Mesenteric fat pad (tissue), 1 donor: ENCODE measurements around the gene ZCCHC7. TPM values are rescaled to one million over a fixed set of nuclear protein-coding genes. Genes with fewer than 3 reads are reported as not detected.
"Not testable (repeated sequence)": the region's sequence is repeated elsewhere in the genome, so short reads cannot be mapped to it uniquely, and the experiment has no call there.

Experiments used
- DNase-seq: peaks from one replicate; pipeline ENCODE4 v3.0.0-alpha.2; 2020; ENCODE audit warnings: low spot score
- total RNA-seq: library from RNA; stranded (reverse); fragmentation: NEBNext Ultra II Directional; extraction: Animal tissue kit (Norgen Biotek cat#: 25700); gene quantifications from one replicate; pipeline ENCODE4 v1.2.1, GENCODE V29; 2021
- donor health status: DM: yes; HTN: yes; CAD: no.

The ZCCHC7 gene
- total RNA-seq, 1 donor from 2014 or later = 19.4 TPM

- no peak for DNase-seq
These were observed 47.2 kb downstream of the ZCCHC7 start for GRCh38 chr9:37167456-37168047.

GRCh38 chr9:37172557-37172956 lies 52.2 kb downstream of the ZCCHC7 start:
- no peak for DNase-seq

GRCh38 chr9:37174247-37174646 lies 53.9 kb downstream of the ZCCHC7 start:
- no peak for DNase-seq

GRCh38 chr9:37178742-37179141 lies 58.4 kb downstream of the ZCCHC7 start:
- no peak for DNase-seq

- DNase-seq = no peak
These were observed 59.2 kb downstream of the ZCCHC7 start for GRCh38 chr9:37179576-37179975.

GRCh38 chr9:37180138-37180537 lies 59.8 kb downstream of the ZCCHC7 start:
- no peak for DNase-seq

GRCh38 chr9:37182718-37183117 lies 62.3 kb downstream of the ZCCHC7 start:
- no peak for DNase-seq

- no peak for DNase-seq
These were observed 64.8 kb downstream of the ZCCHC7 start for GRCh38 chr9:37184905-37185867.

GRCh38 chr9:37187292-37187691 lies 66.9 kb downstream of the ZCCHC7 start:
- DNase-seq = no peak

GRCh38 chr9:37187713-37188439 lies 67.5 kb downstream of the ZCCHC7 start:
- DNase-seq = no peak

- DNase-seq = not testable (repeated sequence)
These were observed 70.4 kb downstream of the ZCCHC7 start for GRCh38 chr9:37190739-37191138.

- DNase-seq = no peak
These were observed 71.2 kb downstream of the ZCCHC7 start for GRCh38 chr9:37191403-37192089.

- no peak for DNase-seq
These were observed 72.4 kb downstream of the ZCCHC7 start for GRCh38 chr9:37192803-37193202.

GRCh38 chr9:37197158-37198038 lies 77.0 kb downstream of the ZCCHC7 start:
- no peak for DNase-seq

- DNase-seq = no peak
These were observed 77.8 kb downstream of the ZCCHC7 start for GRCh38 chr9:37198039-37198729.

GRCh38 chr9:37198831-37199230 lies 78.5 kb downstream of the ZCCHC7 start:
- no peak for DNase-seq

GRCh38 chr9:37200433-37201005 lies 80.1 kb downstream of the ZCCHC7 start:
- DNase-seq = no peak

- DNase-seq = no peak
These were observed 81.2 kb downstream of the ZCCHC7 start for GRCh38 chr9:37201581-37201980.

GRCh38 chr9:37202091-37202490 lies 81.7 kb downstream of the ZCCHC7 start:
- no peak for DNase-seq
